ENCODE data around the gene RBFOX1. TPM values are rescaled to one million over a fixed set of nuclear protein-coding genes. Genes with fewer than 3 reads are reported as not detected.

Gene RBFOX1
- total and polyA plus RNA-seq, 4 donors, result 47.4 to 169 (median 118) TPM

GRCh38 chr16:7330709-7331108, 1.9 kb upstream of the RBFOX1 start:
- H3K36me3 ChIP-seq (ENCODE audit: control insufficient read depth, insufficient read depth, low read length), result no peaks in the 10 kb centered on the region
- H3K27ac ChIP-seq (ENCODE audit: low read depth, low read length), result no peak overlapping the region
- no peaks in the 10 kb centered on the region for H3K4me1 ChIP-seq (ENCODE audit: control insufficient read depth, insufficient read depth, low read length)
- no peaks in the 10 kb centered on the region for H3K9me3 ChIP-seq (ENCODE audit: control insufficient read depth, insufficient read depth, low read length)
- DNase-seq (ENCODE audit: low read depth in 4 of 6, low spot score in 6 of 6), result no peak
- H3K4me3 ChIP-seq (ENCODE audit: low read depth, low read length), result no peak overlapping the region
- WGBS (ENCODE audit: insufficient coverage), result 55% methylated on average over 5 of the region's 8 CpGs
- H3K27me3 ChIP-seq (ENCODE audit: control insufficient read depth, insufficient read depth, low read length), result no peaks in the 10 kb centered on the region

- DNase-seq (ENCODE audit: low read depth in 4 of 6, low spot score in 6 of 6), result no peak
- no peaks in the 10 kb centered on the region for H3K4me1 ChIP-seq (ENCODE audit: control insufficient read depth, insufficient read depth, low read length)
- no peaks in the 10 kb centered on the region for H3K27me3 ChIP-seq (ENCODE audit: control insufficient read depth, insufficient read depth, low read length)
- H3K4me3 ChIP-seq (ENCODE audit: low read depth, low read length), result no peak overlapping the region
- H3K36me3 ChIP-seq (ENCODE audit: control insufficient read depth, insufficient read depth, low read length), result no peaks in the 10 kb centered on the region
- WGBS (ENCODE audit: insufficient coverage), result no CpG with 5 or more reads among the region's 6 CpGs
- H3K9me3 ChIP-seq (ENCODE audit: control insufficient read depth, insufficient read depth, low read length), result no peaks in the 10 kb centered on the region
- no peak overlapping the region for H3K27ac ChIP-seq (ENCODE audit: low read depth, low read length)
These were observed 648 bp upstream of the RBFOX1 start for GRCh38 chr16:7331997-7332396.

GRCh38 chr16:7333180-7333725, 608 bp downstream of the RBFOX1 start:
- 100% methylated on average over 1 of the region's 6 CpGs for WGBS (ENCODE audit: insufficient coverage)
- no peaks in the 10 kb centered on the region for H3K9me3 ChIP-seq (ENCODE audit: control insufficient read depth, insufficient read depth, low read length)
- H3K27ac ChIP-seq (ENCODE audit: low read depth, low read length), result no peak overlapping the region
- no peaks in the 10 kb centered on the region for H3K4me1 ChIP-seq (ENCODE audit: control insufficient read depth, insufficient read depth, low read length)
- H3K36me3 ChIP-seq (ENCODE audit: control insufficient read depth, insufficient read depth, low read length), result no peaks in the 10 kb centered on the region
- no peak overlapping the region for H3K4me3 ChIP-seq (ENCODE audit: low read depth, low read length)
- no peak for DNase-seq (ENCODE audit: low read depth in 4 of 6, low spot score in 6 of 6)
- H3K27me3 ChIP-seq (ENCODE audit: control insufficient read depth, insufficient read depth, low read length), result no peaks in the 10 kb centered on the region

- Histone ChIP-seq H3K4me1 (ENCODE audit: control insufficient read depth, insufficient read depth, low read length) (no peaks in the 10 kb centered on the region), H3K27me3 (ENCODE audit: control insufficient read depth, insufficient read depth, low read length) (no peaks in the 10 kb centered on the region), H3K4me3 (ENCODE audit: low read depth, low read length) (no peak overlapping the region), H3K27ac (ENCODE audit: low read depth, low read length) (no peak overlapping the region), H3K9me3 (ENCODE audit: control insufficient read depth, insufficient read depth, low read length) (no peaks in the 10 kb centered on the region), H3K36me3 (ENCODE audit: control insufficient read depth, insufficient read depth, low read length) (no peaks in the 10 kb centered on the region)
- WGBS (ENCODE audit: insufficient coverage), result 67% methylated on average over 1 of the region's 3 CpGs
- no peak for DNase-seq (ENCODE audit: low read depth in 4 of 6, low spot score in 6 of 6)
These were observed 2.3 kb downstream of the RBFOX1 start for GRCh38 chr16:7334801-7335560.

GRCh38 chr16:7335991-7336634, 3.5 kb downstream of the RBFOX1 start:
- Histone ChIP-seq H3K27ac (ENCODE audit: low read depth, low read length) (no peak overlapping the region), H3K9me3 (ENCODE audit: control insufficient read depth, insufficient read depth, low read length) (no peaks in the 10 kb centered on the region), H3K27me3 (ENCODE audit: control insufficient read depth, insufficient read depth, low read length) (no peaks in the 10 kb centered on the region), H3K4me3 (ENCODE audit: low read depth, low read length) (no peak overlapping the region), H3K36me3 (ENCODE audit: control insufficient read depth, insufficient read depth, low read length) (no peaks in the 10 kb centered on the region), H3K4me1 (ENCODE audit: control insufficient read depth, insufficient read depth, low read length) (no peaks in the 10 kb centered on the region)
- no peak for DNase-seq (ENCODE audit: low read depth in 4 of 6, low spot score in 6 of 6)
- WGBS (ENCODE audit: insufficient coverage), result no CpG with 5 or more reads among the region's 3 CpGs

GRCh38 chr16:7336742-7337141, 4.1 kb downstream of the RBFOX1 start:
- DNase-seq (ENCODE audit: low read depth in 4 of 6, low spot score in 6 of 6), result no peak
- no CpG with 5 or more reads among the region's 1 CpG for WGBS (ENCODE audit: insufficient coverage)
- H3K27me3 ChIP-seq (ENCODE audit: control insufficient read depth, insufficient read depth, low read length), result no peaks in the 10 kb centered on the region
- no peak overlapping the region for H3K27ac ChIP-seq (ENCODE audit: low read depth, low read length)
- no peaks in the 10 kb centered on the region for H3K9me3 ChIP-seq (ENCODE audit: control insufficient read depth, insufficient read depth, low read length)
- no peaks in the 10 kb centered on the region for H3K4me1 ChIP-seq (ENCODE audit: control insufficient read depth, insufficient read depth, low read length)
- no peaks in the 10 kb centered on the region for H3K36me3 ChIP-seq (ENCODE audit: control insufficient read depth, insufficient read depth, low read length)
- H3K4me3 ChIP-seq (ENCODE audit: low read depth, low read length), result no peak overlapping the region

GRCh38 chr16:7338826-7339225, 6.2 kb downstream of the RBFOX1 start:
- Histone ChIP-seq H3K4me3 (ENCODE audit: low read depth, low read length) (no peak overlapping the region), H3K27ac (ENCODE audit: low read depth, low read length) (no peak overlapping the region), H3K36me3 (ENCODE audit: control insufficient read depth, insufficient read depth, low read length) (no peaks in the 10 kb centered on the region), H3K9me3 (ENCODE audit: control insufficient read depth, insufficient read depth, low read length) (no peaks in the 10 kb centered on the region), H3K27me3 (ENCODE audit: control insufficient read depth, insufficient read depth, low read length) (no peaks in the 10 kb centered on the region), H3K4me1 (ENCODE audit: control insufficient read depth, insufficient read depth, low read length) (peaks cover 6% of the 10 kb centered on the region)
- WGBS (ENCODE audit: insufficient coverage), result 72% methylated on average over 4 of the region's 4 CpGs
- DNase-seq (ENCODE audit: low read depth in 4 of 6, low spot score in 6 of 6), result no peak

GRCh38 chr16:7339700-7340099, 7.1 kb downstream of the RBFOX1 start:
- no peaks in the 10 kb centered on the region for H3K36me3 ChIP-seq (ENCODE audit: control insufficient read depth, insufficient read depth, low read length)
- no peaks in the 10 kb centered on the region for H3K9me3 ChIP-seq (ENCODE audit: control insufficient read depth, insufficient read depth, low read length)
- H3K27me3 ChIP-seq (ENCODE audit: control insufficient read depth, insufficient read depth, low read length), result no peaks in the 10 kb centered on the region
- peaks cover 8% of the 10 kb centered on the region for H3K4me1 ChIP-seq (ENCODE audit: control insufficient read depth, insufficient read depth, low read length)
- WGBS (ENCODE audit: insufficient coverage), result 88% methylated on average over 1 of the region's 1 CpG
- H3K4me3 ChIP-seq (ENCODE audit: low read depth, low read length), result no peak overlapping the region
- H3K27ac ChIP-seq (ENCODE audit: low read depth, low read length), result no peak overlapping the region
- DNase-seq (ENCODE audit: low read depth in 4 of 6, low spot score in 6 of 6), result no peak

- no peak for DNase-seq (ENCODE audit: low read depth in 4 of 6, low spot score in 6 of 6)
- H3K9me3 ChIP-seq (ENCODE audit: control insufficient read depth, insufficient read depth, low read length), result no peaks in the 10 kb centered on the region
- peaks cover 16% of the 10 kb centered on the region for H3K4me1 ChIP-seq (ENCODE audit: control insufficient read depth, insufficient read depth, low read length)
- no peak overlapping the region for H3K27ac ChIP-seq (ENCODE audit: low read depth, low read length)
- H3K27me3 ChIP-seq (ENCODE audit: control insufficient read depth, insufficient read depth, low read length), result no peaks in the 10 kb centered on the region
- H3K36me3 ChIP-seq (ENCODE audit: control insufficient read depth, insufficient read depth, low read length), result no peaks in the 10 kb centered on the region
- 100% methylated on average over 1 of the region's 5 CpGs for WGBS (ENCODE audit: insufficient coverage)
- H3K4me3 ChIP-seq (ENCODE audit: low read depth, low read length), result no peak overlapping the region
These were observed 8.3 kb downstream of the RBFOX1 start for GRCh38 chr16:7340938-7341337.

- WGBS (ENCODE audit: insufficient coverage), result 89% methylated on average over 2 of the region's 4 CpGs
- H3K4me3 ChIP-seq (ENCODE audit: low read depth, low read length), result no peak overlapping the region
- H3K9me3 ChIP-seq (ENCODE audit: control insufficient read depth, insufficient read depth, low read length), result no peaks in the 10 kb centered on the region
- no peaks in the 10 kb centered on the region for H3K27me3 ChIP-seq (ENCODE audit: control insufficient read depth, insufficient read depth, low read length)
- no peaks in the 10 kb centered on the region for H3K36me3 ChIP-seq (ENCODE audit: control insufficient read depth, insufficient read depth, low read length)
- no peak for DNase-seq (ENCODE audit: low read depth in 4 of 6, low spot score in 6 of 6)
- peaks cover 16% of the 10 kb centered on the region for H3K4me1 ChIP-seq (ENCODE audit: control insufficient read depth, insufficient read depth, low read length)
- H3K27ac ChIP-seq (ENCODE audit: low read depth, low read length), result no peak overlapping the region
These were observed 10.0 kb downstream of the RBFOX1 start for GRCh38 chr16:7342598-7342997.
